Cardiac muscle cell (in vitro differentiated cells and primary cell): ENCODE data around the gene PEPD. TPM values are rescaled to one million over a fixed set of nuclear protein-coding genes. Genes with fewer than 3 reads are reported as not detected.

Experiments
- DNase-seq, 2 donors: peaks; one replicate each; pipeline versions ENCODE4 v3.0.0 to v3.0.0-alpha.2; 2010 to 2017; ENCODE audit warnings: low read depth in 1 of 2, low spot score in 1 of 2
- H3K27ac ChIP-seq: fragments of 200-600 bp; sonication (generic); 2 replicates; pipeline ENCODE4 v1.5.1; 2016
- H3K27me3 ChIP-seq: fragments of 200-600 bp; sonication (generic); 2 replicates; pipeline ENCODE4 v1.6.0; 2016; ENCODE audit warnings: control low read depth
- H3K36me3 ChIP-seq: fragments of 200-600 bp; sonication (generic); 2 replicates; pipeline ENCODE4 v1.5.1; 2016; ENCODE audit warnings: control low read depth
- H3K4me1 ChIP-seq: fragments of 200-600 bp; sonication (generic); 2 replicates; pipeline ENCODE4 v1.8.1; 2017; ENCODE audit warnings: low read depth, mild to moderate bottlenecking, mixed run types
- H3K4me3 ChIP-seq: fragments of 200-600 bp; sonication (generic); 2 replicates; pipeline ENCODE4 v1.5.1; 2016; ENCODE audit warnings: mild to moderate bottlenecking
- H3K9me3 ChIP-seq: fragments of 200-600 bp; sonication (generic); 2 replicates; pipeline ENCODE4 v1.5.1; 2017; ENCODE audit warnings: low read depth, mild to moderate bottlenecking, control low read depth
- polyA plus RNA-seq: library from polyadenylated mRNA; unstranded; fragments of >200 nt; fragmentation: Nextera tagmentation; extraction: Ambion mirVana; gene quantifications from 2 replicates; pipeline ENCODE4 v1.2.1, GENCODE V29; 2016
- total RNA-seq: library from RNA; depleted of rRNA; stranded (reverse); fragments of >200 nt; gene quantifications from 2 replicates; pipeline ENCODE4 v1.2.3, GENCODE V29; 2016
- TF ChIP-seq, protein P1 (sequence below): IDR thresholded peaks from 2 replicates; pipeline ENCODE4 v1.5.1; 2012; ENCODE audit warnings: low read depth, mild to moderate bottlenecking, low read length

PEPD gene
- total and polyA plus RNA-seq, 2 experiments from 2014 or later, result 40.3 to 80.6 TPM

GRCh38 chr19:33467851-33468250 lies 53.7 kb downstream of the PEPD start:
- H3K27ac ChIP-seq, result no peak overlapping the region

GRCh38 chr19:33465834-33466233 lies 55.8 kb downstream of the PEPD start:
- TF ChIP-seq, protein P1, sequence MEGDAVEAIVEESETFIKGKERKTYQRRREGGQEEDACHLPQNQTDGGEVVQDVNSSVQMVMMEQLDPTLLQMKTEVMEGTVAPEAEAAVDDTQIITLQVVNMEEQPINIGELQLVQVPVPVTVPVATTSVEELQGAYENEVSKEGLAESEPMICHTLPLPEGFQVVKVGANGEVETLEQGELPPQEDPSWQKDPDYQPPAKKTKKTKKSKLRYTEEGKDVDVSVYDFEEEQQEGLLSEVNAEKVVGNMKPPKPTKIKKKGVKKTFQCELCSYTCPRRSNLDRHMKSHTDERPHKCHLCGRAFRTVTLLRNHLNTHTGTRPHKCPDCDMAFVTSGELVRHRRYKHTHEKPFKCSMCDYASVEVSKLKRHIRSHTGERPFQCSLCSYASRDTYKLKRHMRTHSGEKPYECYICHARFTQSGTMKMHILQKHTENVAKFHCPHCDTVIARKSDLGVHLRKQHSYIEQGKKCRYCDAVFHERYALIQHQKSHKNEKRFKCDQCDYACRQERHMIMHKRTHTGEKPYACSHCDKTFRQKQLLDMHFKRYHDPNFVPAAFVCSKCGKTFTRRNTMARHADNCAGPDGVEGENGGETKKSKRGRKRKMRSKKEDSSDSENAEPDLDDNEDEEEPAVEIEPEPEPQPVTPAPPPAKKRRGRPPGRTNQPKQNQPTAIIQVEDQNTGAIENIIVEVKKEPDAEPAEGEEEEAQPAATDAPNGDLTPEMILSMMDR, result no peak
- peak overlapping the region; percentile 56 for H3K27ac ChIP-seq
- H3K36me3 ChIP-seq, result no peaks in the 10 kb centered on the region
- DNase-seq, result peak in 1 of 2 donors; percentile 8
- no peaks in the 10 kb centered on the region for H3K9me3 ChIP-seq
- H3K27me3 ChIP-seq, result no peaks in the 10 kb centered on the region
- H3K4me3 ChIP-seq, result no peak overlapping the region
- H3K4me1 ChIP-seq, result peaks cover 10% of the 10 kb centered on the region

More at GRCh38 chr19:33467851-33468250, 53.7 kb downstream of the PEPD start:
- DNase-seq, result no peak
- Histone ChIP-seq H3K9me3 (no peaks in the 10 kb centered on the region), H3K4me1 (peaks cover 10% of the 10 kb centered on the region), H3K36me3 (no peaks in the 10 kb centered on the region), H3K4me3 (no peak overlapping the region), H3K27me3 (no peaks in the 10 kb centered on the region)
- TF ChIP-seq, protein P1, result no peak

GRCh38 chr19:33465371-33465770 lies 56.2 kb downstream of the PEPD start:
- Histone ChIP-seq H3K27me3 (no peaks in the 10 kb centered on the region), H3K4me3 (no peak overlapping the region), H3K4me1 (peaks cover 10% of the 10 kb centered on the region), H3K36me3 (no peaks in the 10 kb centered on the region), H3K27ac (no peak overlapping the region), H3K9me3 (no peaks in the 10 kb centered on the region)
- no peak for DNase-seq
- TF ChIP-seq, protein P1, result no peak

DNA sequence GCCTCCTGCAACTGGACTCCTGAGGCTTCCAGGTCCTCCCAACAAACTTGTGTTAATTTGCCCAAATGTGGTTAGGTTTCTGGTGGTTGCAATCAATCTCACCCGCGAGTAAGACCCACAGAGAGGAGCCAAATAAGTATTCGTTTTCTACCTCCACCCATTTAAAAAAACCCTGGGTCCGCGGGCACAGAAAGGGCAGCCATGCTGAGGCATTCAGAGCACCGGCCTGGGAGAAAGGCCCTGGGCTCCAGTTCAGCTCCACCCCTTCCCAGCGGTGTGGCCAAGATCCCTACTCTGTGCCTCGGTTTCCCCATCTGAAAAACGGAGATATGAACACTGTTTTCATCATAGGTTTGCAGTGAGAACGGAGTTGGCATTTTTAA lies 56.9 kb downstream of the PEPD start:
- H3K4me3 ChIP-seq, result no peak overlapping the region
- H3K9me3 ChIP-seq, result no peaks in the 10 kb centered on the region
- H3K27ac ChIP-seq, result no peak overlapping the region
- DNase-seq, result no peak
- no peaks in the 10 kb centered on the region for H3K36me3 ChIP-seq
- H3K27me3 ChIP-seq, result no peaks in the 10 kb centered on the region
- TF ChIP-seq, protein P1, result no peak
- peaks cover 10% of the 10 kb centered on the region for H3K4me1 ChIP-seq

GRCh38 chr19:33464010-33464732 lies 57.4 kb downstream of the PEPD start:
- Histone ChIP-seq H3K27ac (no peak overlapping the region), H3K36me3 (no peaks in the 10 kb centered on the region), H3K9me3 (no peaks in the 10 kb centered on the region), H3K4me1 (peaks cover 10% of the 10 kb centered on the region), H3K27me3 (no peaks in the 10 kb centered on the region), H3K4me3 (no peak overlapping the region)
- TF ChIP-seq, protein P1, result no peak
- no peak for DNase-seq
